Measurements from ENCODE around the gene GAPDH. TPM values are rescaled to one million over a fixed set of nuclear protein-coding genes. Genes with fewer than 3 reads are reported as not detected.
"Not testable (repeated sequence)": the region's sequence is repeated elsewhere in the genome, so short reads cannot be mapped to it uniquely, and the experiment has no call there.

GAPDH gene
- polyA plus RNA-seq, 4 donors = 1,941 to 2,047 (median 1,998) TPM

DNA sequence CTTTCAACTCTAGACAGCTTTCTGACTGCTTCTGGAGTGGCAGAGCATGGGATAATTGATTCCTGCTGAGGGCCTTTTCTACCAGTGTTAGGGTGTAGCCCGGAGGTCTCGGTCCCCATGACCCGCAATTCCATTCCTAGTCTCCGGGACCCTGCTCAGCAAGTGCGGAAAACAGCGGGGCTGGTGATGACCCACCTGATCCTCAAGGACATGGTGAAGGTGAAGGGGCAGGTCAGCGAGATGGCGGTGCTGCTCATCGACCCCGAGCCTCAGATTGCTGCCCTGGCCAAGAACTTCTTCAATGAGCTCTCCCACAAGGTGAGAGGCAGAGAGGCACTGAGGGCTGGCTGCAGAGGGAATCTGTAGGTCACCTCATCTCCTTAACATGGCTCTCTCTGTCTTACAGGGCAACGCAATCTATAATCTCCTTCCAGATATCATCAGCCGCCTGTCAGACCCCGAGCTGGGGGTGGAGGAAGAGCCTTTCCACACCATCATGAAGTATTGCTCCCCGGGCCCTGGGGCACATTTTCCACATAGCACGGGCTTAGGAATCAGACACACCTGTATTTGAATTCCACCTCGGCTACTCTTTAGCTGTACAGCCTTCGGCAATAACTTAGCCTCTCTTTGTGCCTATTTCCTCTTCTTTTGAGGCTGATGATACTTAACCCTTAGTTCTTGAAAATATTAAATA, 5.6 kb upstream of the GAPDH start:
- no peak for DNase-seq (ENCODE audit: low read depth in 4 of 4, low spot score in 2 of 4)

- DNase-seq (ENCODE audit: low read depth in 4 of 4, low spot score in 2 of 4) = no peak
These were observed 5.0 kb upstream of the GAPDH start for GRCh38 chr12:6529291-6529737.

DNA sequence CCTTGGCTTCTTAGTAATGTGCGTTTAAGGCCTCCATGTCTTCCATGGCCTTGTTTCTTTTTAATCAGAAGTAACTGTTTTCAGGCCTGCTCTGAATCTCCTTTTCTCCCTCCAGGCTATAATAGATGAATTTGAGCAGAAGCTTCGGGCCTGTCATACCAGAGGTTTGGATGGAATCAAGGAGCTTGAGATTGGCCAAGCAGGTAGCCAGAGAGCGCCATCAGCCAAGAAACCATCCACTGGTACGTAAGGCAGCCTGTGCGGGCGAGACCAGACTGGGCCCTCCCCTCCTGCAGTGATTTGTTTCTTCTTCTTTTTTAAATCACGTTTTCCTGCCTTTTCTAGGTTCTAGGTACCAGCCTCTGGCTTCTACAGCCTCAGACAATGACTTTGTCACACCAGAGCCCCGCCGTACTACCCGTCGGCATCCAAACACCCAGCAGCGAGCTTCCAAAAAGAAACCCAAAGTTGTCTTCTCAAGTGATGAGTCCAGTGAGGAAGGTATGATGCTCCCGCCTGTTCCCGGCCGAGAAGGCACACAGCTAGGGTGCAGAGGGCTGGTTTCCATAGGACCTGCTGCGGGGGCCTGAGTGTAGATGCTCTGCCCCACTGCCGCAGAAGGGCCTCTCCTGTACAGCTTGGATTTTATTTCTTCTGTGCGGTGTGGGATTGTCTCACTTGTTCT, 3.6 kb upstream of the GAPDH start:
- DNase-seq (ENCODE audit: low read depth in 4 of 4, low spot score in 2 of 4) = no peak

DNA sequence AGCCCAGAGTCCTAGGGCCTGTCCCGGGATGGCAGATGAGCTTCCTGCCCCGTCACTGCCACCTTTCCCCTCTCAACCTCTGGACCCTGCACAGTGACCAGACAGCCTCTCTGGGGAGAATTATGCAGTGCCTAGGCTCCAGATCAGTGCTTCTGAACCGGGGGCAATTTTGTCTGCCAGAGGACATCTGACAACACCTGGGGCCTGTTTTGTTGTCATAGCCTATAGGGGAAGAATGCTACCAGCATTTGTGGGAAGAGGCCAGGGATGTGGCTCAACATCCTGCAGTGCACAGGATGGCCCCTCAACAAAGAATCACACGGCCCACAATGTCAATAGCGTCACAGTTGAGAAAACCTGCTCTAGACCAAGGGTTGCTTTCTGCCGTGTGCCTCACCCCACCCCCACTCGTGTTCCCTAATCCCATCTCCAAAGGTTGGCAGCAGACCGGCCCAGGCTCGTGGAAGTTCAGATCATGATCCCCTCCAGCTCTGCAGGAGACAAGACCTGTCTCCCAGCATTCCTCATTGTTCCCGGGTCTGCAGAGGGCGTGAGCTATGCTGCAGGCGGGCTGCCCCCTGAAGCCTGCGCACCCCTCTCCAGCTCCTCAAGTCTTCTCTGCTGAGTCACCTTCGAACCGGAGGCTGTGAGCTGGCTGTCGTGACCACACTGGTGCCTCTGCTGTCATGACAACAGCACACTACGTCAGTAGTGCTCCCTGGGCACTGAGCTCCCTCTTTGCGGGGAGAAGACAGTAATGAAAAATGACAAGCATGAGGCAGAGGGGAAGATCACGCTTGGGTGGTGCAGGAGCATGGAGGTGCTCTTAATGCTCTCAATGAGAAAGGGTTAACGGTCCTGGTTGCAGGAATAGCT, 2.0 kb upstream of the GAPDH start:
- no peak for DNase-seq (ENCODE audit: low read depth in 4 of 4, low spot score in 2 of 4)

DNA sequence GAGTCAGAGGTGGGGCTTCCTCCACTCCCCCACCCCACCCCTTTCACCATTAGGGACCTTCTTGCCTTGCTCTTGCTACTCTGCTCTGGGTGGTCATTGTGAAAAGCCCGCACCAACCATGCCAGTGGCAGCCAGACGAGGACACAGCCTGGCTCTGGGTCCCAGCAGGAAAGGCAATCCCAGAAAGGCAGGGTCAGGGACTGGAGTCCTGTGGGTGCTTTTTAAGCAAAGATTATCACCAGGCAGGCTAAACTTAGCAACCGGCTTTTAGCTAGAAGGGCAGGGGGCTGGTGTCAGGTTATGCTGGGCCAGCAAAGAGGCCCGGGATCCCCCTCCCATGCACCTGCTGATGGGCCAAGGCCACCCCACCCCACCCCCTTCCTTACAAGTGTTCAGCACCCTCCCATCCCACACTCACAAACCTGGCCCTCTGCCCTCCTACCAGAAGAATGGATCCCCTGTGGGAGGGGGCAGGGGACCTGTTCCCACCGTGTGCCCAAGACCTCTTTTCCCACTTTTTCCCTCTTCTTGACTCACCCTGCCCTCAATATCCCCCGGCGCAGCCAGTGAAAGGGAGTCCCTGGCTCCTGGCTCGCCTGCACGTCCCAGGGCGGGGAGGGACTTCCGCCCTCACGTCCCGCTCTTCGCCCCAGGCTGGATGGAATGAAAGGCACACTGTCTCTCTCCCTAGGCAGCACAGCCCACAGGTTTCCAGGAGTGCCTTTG, 1.2 kb upstream of the GAPDH start:
- no peak for DNase-seq (ENCODE audit: low read depth in 4 of 4, low spot score in 2 of 4)

DNA sequence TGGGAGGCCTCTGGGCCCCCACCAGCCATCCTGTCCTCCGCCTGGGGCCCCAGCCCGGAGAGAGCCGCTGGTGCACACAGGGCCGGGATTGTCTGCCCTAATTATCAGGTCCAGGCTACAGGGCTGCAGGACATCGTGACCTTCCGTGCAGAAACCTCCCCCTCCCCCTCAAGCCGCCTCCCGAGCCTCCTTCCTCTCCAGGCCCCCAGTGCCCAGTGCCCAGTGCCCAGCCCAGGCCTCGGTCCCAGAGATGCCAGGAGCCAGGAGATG, 729 bp upstream of the GAPDH start:
- peak in 1 of 4 donors; percentile 69 for DNase-seq (ENCODE audit: low read depth in 4 of 4, low spot score in 2 of 4)

GRCh38 chr12:6534695-6534944, 303 bp downstream of the GAPDH start:
- no peak for DNase-seq (ENCODE audit: low read depth in 4 of 4, low spot score in 2 of 4)

GRCh38 chr12:6534945-6535696, 804 bp downstream of the GAPDH start:
- DNase-seq (ENCODE audit: low read depth in 4 of 4, low spot score in 2 of 4) = no peak

DNA sequence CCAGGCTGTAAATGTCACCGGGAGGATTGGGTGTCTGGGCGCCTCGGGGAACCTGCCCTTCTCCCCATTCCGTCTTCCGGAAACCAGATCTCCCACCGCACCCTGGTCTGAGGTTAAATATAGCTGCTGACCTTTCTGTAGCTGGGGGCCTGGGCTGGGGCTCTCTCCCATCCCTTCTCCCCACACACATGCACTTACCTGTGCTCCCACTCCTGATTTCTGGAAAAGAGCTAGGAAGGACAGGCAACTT, 1.3 kb downstream of the GAPDH start:
- no peak for DNase-seq (ENCODE audit: low read depth in 4 of 4, low spot score in 2 of 4)

DNA sequence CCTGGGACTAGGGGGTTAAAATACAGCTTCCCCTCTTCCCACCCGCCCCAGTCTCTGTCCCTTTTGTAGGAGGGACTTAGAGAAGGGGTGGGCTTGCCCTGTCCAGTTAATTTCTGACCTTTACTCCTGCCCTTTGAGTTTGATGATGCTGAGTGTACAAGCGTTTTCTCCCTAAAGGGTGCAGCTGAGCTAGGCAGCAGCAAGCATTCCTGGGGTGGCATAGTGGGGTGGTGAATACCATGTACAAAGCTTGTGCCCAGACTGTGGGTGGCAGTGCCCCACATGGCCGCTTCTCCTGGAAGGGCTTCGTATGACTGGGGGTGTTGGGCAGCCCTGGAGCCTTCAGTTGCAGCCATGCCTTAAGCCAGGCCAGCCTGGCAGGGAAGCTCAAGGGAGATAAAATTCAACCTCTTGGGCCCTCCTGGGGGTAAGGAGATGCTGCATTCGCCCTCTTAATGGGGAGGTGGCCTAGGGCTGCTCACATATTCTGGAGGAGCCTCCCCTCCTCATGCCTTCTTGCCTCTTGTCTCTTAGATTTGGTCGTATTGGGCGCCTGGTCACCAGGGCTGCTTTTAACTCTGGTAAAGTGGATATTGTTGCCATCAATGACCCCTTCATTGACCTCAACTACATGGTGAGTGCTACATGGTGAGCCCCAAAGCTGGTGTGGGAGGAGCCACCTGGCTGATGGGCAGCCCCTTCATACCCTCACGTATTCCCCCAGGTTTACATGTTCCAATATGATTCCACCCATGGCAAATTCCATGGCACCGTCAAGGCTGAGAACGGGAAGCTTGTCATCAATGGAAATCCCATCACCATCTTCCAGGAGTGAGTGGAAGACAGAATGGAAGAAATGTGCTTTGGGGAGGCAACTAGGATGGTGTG, 1.9 kb downstream of the GAPDH start:
- no peak for DNase-seq (ENCODE audit: low read depth in 4 of 4, low spot score in 2 of 4)

GRCh38 chr12:6536894-6537579, 2.7 kb downstream of the GAPDH start:
- no peak for DNase-seq (ENCODE audit: low read depth in 4 of 4, low spot score in 2 of 4)

- DNase-seq (ENCODE audit: low read depth in 4 of 4, low spot score in 2 of 4) = not testable (repeated sequence)
These were observed 3.5 kb downstream of the GAPDH start for GRCh38 chr12:6537580-6538419.

DNA sequence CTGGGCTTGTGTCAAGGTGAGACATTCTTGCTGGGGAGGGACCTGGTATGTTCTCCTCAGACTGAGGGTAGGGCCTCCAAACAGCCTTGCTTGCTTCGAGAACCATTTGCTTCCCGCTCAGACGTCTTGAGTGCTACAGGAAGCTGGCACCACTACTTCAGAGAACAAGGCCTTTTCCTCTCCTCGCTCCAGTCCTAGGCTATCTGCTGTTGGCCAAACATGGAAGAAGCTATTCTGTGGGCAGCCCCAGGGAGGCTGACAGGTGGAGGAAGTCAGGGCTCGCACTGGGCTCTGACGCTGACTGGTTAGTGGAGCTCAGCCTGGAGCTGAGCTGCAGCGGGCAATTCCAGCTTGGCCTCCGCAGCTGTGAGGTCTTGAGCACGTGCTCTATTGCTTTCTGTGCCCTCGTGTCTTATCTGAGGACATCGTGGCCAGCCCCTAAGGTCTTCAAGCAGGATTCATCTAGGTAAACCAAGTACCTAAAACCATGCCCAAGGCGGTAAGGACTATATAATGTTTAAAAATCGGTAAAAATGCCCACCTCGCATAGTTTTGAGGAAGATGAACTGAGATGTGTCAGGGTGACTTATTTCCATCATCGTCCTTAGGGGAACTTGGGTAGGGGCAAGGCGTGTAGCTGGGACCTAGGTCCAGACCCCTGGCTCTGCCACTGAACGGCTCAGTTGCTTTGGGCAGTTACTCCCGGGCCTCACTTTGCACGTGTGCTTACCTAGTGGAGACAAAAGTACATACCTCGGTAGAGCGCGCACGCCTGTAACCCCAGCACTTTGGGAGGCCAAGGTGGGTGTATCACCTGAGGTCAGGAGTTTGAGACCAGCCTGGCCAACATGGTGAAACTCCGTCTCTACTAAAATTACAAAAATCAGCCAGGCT, 4.3 kb downstream of the GAPDH start:
- DNase-seq (ENCODE audit: low read depth in 4 of 4, low spot score in 2 of 4) = no peak

- no peak for DNase-seq (ENCODE audit: low read depth in 4 of 4, low spot score in 2 of 4)
These were observed 5.0 kb downstream of the GAPDH start for GRCh38 chr12:6539314-6539682.

DNA sequence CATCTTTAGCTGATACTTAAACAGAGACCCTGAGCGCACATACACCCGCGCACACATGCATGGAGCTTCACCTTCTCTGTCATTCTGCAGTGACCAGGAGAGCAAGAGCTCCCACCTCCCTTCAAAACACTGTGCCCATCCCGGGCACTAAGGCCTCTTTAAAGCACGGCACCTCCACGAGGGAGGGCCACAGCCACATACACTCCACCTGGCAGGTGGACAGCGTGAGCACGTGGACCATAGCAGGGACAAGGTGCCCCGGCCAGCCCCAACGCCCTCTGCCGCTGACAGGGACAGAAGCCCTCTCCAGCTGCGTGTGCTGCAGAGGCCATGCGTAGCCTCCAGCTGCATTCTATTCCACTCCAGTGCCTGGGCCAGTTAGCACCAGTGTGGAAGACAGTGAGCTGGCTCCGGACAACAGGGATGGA, 5.4 kb downstream of the GAPDH start:
- DNase-seq (ENCODE audit: low read depth in 4 of 4, low spot score in 2 of 4) = no peak

- peak in 1 of 4 donors; percentile 83 for DNase-seq (ENCODE audit: low read depth in 4 of 4, low spot score in 2 of 4)
These were observed 6.0 kb downstream of the GAPDH start for GRCh38 chr12:6540181-6540877.
